Stimulated activated CD8-positive, alpha-beta memory T cell treated with anti-CD3 and anti-CD28 coated beads, Interleukin-4, amount 100 ng/mL, for 24 hours (primary cell): ENCODE data around the gene SEMA6B.
"Not testable (repeated sequence)": the region's sequence is repeated elsewhere in the genome, so short reads cannot be mapped to it uniquely, and the experiment has no call there.

Experiments
- DNase-seq: peaks from one replicate; pipeline ENCODE4 v3.0.0-alpha.2; 2020; ENCODE audit warnings: low read depth

Gene SEMA6B

DNA sequence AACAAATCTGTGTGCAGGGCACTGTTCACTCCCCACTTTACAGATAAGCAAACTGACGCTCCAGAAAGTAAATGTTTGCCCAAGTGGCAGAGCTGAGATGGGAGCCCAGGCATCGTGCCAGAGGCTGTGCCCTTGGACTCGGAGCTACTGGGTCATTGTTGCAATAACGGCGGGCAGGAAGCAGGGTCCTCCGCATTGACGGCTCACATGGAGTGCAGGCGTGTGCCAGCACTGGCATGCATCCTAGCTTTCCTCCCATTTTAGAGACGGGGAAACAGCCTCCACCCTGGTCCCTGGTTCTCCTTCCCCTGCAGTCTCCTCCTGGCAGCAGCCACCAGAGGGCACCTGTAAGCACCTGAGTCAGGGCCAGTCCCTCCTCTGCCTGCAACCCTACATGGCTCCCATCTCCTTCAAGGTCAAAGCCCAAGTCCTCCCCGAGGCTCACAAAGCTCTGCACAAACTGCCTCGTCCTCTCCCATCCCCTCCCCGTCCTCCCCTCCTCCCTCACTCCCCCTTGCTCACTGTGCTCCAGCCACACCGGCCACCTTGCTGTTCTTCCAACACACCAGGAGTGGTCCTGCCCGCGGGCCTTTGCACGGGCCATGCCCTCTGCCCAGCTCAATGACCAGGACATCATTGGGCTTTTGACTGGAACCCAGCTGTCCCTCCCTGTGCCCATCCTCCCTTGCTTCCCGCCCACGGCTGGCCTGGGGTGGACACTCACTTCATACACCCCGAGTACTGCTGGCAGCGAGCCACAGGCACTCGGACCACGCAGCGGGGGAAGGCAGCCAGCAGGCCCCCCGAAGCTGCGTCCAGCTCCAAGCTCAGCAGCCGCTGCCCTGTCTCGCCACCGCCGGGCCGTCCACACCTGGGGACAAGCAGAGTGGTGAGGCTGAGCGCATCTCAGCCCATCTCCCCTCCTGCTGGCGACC, 11.9 kb downstream of the SEMA6B start:
- DNase-seq: no peak

DNA sequence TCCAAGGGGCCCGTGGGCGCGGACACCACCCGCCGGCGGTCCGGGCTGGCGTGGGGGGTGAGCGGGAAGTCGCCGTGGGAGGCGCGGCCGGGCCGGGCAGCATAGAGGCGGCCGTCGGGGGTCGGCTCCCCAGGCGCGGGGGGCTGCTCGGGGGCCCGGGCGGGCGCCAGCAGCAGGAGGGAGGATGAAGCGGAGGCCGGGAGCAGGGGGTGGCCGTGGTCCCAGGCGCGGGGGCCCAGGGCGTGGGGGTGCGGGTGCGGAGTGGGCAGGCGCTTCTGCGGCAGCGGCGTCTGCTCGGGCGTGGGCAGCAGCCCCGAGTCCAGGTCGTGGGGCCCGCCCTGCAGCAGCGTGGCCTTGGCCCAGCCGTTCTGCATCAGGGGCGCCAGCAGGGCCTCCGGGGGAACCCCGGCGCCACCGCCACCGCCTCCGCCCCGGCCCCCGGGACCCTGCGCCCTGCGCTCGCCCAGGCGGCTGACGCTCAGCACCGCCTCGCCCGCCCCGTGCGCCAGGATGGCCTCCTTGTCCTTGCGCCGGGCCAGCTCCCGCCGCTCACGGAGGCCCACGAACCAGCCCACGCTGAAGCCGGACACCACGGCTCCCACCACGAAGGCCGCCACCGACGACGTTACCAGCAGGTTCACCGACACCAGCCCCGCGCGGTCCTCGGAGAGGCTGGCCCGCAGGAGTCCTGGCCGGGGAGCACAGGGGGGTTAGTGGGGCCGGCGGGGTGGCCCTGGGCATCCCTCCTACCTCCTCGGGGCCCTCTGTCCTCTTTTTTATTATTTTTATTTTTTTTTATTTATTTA, 15.4 kb downstream of the SEMA6B start:
- no peak for DNase-seq

DNA sequence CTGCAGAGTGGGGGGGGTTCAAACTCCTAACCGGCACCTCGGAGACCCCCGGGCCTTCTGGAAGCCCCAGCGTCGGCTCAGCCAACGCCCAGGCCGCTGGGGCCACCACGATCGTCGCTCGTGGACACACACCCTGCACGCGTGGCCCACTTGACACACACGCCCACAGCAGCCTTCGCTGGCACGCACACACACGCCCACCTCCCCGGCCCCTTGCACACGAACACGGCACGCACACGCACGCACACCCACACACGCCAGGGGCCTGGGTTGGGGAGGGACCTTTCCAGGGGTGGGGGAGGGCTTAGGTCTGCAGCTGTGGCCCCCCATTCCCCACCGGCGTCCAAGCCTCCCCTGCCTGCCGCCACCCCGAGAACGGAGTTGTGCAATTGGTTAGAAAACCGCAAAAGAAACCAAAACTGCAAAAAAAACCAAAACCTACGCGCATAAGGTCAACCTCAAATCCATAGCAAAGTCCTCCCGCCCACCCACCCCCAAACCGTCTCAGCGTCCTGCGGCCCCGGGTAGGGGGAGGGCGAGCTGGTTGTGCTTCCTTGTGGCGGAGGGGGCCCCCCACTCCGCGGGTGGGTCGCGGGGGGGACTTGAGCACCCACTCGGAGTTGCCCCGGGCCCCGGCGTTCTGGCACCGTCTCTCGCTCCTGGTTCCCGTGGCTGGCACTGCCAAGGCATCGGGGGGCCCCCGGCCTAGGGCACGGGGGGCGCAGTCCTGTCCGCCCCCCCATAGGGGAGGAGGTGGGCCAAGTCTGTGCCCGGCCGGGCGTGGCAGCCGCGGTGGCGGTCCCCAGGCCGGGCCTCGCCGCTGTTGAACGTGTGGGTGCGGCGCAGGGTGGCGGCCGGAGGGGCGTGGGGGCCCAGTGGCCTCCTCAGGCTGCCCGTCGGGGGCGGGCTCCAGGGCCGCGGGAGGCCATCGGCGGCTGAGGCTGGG, 16.3 kb downstream of the SEMA6B start:
- no peak for DNase-seq

DNA sequence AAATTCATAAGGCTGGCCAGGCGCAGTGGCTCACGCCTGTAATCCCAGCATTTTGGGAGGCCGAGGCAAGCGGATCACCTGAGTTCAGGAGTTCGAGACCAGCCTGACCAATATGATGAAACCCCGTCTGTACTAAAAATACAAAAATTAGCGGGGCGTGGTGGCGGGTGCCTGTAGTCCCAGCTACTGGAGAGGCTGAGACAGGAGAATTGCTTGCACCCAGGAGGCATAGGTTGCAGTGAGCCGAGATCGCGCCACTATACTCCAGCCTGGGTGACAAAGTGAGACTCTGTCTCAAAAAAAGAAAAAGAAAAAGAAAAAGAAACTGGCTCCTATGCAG, 17.7 kb downstream of the SEMA6B start:
- not testable (repeated sequence) for DNase-seq

DNA sequence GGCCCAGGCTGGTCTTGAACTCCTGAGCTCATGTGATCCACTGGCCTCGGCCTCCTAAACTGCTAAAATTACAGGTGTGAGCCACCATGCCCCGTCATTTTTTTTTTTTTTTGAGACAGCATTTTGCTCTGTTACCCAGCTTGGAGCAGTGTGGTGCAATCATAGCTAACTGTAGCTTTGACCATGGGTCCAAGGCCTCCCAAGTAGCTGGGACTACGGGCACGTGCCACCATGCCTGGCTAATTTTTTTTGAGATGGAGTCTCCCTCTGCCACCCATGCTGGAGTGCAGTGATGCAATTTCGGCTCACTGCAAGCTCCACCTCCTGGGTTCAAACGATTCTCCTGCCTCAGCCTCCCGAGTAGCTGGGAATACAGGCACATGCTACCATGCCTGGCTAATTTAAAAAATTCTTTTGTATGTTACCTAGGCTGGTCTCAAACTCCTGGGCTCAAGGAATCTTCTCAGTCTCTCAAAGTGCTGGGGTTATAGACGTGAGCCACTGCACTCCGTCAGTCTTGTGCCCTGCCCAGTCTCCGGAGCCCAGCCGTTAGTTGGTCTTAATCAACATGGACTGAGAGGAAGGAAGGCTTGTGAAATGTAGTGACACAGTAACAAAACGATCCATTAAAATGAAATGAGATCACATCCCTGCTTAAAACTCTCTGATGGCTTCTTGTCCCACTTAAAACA, 18.2 kb downstream of the SEMA6B start:
- DNase-seq: no peak

DNA sequence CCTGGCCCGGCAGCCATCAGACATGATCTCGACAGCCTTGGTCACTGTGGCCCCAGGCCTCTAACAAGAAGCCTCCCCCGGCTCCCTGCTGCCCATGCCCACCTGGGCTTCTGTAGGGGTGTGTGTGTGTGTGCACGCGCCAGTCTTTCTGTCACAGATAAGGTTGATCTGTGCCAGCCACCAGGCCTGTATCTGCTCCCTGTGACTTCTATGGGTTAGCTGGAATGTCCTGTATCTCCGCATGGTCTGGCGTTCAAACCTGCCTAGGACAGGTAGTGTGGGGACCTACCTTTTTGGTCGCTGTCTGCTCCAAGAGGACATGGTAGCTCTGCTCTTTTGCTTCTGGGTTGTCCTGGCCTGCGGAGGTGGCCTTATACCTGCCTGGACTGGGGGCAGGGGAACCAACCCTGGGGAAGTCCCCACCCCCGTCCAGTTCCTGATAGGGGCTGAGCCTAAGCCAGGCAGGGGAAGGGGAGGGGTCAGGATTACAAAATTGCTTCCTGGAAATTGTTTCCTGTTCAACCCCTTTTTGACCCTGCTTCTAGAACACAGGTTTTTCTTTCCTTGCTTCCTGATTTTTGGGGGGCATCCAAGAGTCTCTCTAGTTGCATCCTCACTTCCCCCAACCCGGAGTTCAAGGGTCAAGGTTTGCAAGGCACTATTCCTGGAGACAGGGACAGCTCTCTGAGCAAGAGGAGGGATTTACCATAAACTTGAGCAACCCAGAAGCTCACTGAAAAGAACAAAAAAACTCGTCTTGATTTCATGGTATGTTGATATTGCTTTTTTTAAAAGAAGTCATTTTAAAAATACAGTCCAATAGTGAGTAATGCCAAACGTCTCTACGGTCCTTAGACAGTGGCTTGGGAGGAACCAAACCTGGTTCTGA, 19.5 kb downstream of the SEMA6B start, which contains the start of gene LRG1:
Gene LRG1, minus strand, starts transcription at position 344 of the 889 bp plus-strand sequence. Its CDS starts 23 bp downstream, at position 321.
- DNase-seq: no peak

DNA sequence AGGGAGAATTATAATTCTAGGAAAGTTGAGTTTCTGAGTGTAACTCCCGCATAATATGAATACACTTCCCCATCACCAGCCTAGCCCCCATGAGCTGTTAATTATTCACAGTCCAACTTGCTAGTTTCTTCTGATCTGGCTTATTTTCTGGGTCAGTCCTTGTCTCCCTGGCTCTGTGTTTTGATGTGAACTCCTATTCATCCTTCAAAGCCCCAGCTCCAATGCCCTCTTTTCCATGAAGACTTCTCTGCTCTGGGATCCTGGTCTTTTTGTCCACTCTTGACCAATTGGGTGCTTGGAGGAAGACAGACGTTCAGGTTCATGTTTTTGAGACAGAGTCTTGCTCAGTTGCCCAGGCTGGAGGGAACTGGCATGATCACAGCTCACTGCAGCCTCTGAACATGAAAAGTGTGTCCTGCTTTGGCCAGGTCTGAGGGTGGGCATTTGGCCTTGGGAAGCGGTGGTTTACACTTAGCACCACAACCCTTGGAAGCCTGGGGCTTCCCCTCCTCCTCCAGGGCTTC, 20.3 kb downstream of the SEMA6B start:
- DNase-seq: no peak

DNA sequence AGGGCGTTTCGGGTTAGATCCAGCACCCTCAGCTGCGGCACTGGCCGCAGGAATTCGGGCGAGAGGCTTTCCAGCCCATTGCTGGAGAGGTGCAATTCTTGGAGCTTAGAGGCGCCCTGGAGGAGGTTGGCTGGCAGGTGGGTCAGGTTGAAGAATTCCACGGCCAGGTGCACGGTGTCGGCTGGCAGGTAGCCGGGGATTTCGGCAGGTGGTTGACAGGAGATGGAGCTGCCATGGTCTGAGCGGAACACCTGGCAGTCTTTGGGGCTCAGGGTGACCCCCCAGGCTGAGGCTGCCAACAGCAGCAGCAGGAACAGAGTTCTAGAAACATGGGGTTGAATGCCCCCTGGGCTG, 20.9 kb downstream of the SEMA6B start:
- no peak for DNase-seq

DNA sequence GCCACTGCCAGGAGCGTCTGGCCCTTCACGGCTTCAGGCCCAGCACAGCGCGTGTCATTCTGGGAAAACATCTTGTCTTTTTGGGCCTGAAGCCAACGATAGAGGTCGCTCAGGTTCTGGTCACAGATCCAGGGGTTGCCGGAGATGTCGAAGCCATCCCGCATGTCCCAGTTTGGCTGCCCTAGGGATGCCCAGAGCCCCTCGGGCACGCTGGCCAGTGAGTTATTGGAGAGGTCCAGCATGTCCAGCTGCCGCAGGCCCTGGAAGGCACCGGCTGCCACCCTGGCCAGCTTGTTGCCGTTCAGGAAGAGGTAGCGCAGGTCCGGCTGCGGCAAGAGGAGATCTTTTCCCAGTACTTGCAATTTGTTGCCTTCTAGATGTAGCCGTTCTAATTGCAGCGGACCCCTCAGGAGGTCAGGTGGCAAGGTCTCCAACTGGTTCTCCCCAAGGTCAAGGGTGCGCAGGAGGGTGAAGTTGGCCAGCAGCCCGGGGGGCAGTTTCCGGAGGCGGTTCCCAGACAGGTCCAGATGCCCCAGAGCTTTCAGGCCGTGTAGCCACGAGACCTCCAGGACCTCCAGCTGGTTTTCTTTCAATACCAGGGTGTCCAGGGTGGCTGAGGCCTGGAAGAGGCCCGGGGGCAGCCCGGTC, 21.4 kb downstream of the SEMA6B start:
- no peak for DNase-seq

DNA sequence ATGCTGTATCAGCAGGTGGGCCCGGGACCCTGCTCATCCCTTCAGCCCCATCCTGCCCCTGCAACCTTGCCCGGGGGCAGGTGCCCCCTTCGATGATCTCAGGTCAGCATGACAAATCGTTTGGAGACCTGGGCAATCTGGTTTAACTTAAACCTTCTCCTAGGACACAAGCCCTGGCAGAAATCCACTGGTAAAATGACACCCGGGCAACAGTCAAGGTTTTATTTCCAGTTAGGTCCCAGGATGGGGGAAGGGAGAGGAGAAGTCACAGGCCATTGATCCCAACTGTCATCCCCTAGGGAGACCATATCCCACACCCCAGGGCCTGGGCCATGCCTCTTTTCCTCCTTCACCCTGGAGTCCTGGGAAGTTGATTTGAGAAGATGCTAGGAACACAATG, 22.7 kb downstream of the SEMA6B start:
- no peak for DNase-seq

DNA sequence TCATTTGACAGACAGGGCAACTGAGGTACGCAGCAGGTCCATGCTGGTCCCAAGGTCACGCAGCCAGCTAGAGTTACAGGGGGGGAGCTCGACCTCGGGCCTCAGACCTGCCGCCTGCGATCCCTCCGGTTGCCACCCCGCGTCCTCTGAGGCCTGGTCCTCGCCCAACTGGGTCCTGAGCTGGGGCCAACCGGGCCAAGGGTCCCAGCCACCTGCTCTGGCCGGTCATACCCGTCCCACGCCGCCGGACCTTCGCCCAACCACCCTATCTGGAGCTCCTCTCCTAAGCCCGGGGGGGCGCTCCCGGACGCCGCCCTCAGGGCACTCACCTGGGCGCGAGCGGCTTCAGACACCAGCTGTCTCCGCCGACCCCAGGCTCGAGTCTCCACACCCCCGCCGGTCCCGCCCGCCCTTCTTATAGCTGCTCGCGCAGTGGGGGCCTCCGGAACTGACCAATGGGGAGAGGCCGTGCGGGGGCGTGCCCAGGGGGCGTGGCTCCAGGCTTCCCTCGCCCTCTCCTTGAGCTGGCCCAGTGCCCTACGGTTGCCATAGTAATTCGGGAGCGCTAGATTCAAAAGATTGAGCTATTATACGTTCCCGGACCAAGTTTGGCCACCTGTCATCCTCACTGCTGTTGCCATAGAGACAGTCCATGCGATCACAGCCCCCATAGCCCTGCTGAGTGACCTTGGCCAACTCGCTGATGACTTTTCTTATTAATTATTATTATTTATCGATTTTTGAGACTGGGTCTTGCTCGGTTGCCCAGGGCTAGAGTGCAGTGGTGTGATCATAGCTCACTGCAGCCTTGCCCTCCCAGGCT, 24.4 kb downstream of the SEMA6B start, which contains the start of gene PLIN5:
Gene PLIN5, minus strand, starts transcription at position 389 of the 823 bp plus-strand sequence. CDS start 1,150 bp downstream, outside the sequence.
- peak; percentile 48 for DNase-seq

DNA sequence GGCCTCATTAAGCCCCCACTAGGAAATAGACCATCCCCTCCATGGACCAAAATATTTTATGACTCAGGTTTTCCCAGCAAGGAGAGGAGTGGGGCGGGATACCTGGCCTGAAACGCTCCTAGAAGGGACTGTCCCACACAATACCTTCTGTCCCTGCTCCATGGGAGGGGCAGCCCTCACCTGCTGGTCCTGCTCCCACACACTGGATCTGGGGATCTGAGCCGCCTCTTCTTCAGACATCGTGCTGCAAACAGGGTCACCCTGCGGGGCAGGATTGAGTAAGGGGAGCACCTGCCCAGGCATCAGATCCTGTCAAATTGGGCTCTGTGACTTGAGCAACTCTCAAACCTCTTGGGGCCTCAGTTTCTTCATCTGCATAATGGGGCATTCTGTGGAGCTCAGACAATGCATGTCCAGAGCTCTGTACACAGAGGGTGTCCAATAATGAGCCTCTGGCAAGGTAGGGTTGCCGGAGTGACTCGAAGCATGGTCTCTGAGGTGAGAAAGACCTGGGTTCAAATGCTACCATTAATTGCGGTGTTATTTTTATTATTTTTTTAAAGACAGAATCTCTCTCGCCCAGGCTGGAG, 25.6 kb downstream of the SEMA6B start:
- DNase-seq: no peak

DNA sequence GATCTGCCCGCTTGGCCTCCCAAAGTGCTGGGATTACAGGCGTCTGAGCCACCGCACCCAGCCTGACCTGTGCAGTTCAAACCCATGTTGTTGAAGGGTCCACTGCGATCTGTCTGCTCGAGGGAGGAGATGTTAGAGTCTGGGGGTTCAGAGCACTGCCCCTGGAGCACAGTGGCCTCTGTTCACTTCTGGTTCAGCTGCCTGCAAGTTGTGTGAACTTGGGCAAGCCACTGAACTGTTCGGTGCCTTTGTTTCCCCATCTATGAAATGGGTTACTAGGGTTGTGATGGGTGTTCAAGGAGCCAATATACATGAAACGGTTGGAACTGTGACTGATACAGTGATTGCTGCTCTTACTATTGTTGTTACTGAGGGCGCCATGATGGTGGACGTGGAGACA, 26.1 kb downstream of the SEMA6B start:
- no peak for DNase-seq

DNA sequence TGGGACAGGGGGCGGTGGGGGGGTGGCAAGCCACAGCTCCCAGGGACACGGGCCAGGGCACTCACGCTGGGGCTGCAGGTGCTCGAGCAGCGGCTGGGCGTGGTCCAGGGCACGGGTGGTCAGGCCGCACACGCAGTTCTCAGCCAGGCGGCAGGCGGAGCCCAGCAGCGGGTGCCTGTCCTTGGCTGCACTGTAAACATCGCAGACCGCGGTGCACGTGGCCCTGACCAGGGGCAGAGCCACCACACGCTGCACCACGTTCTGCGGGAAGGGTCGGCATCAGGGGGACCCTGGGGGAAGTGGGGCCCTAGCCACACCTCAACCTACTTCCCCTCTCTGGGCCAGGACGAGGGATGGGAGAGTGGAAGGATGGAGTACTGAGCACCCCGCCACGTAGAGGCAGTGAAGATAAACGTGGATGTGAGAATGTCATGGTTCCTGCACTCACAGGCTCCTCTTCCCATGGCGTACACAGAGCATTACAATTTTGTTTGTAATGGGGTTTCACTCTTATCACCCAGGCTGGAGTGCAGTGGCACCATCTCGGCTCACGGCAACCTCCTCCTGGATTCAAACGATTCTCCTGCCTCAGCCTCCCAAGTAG, 27.8 kb downstream of the SEMA6B start:
- no peak for DNase-seq

DNA sequence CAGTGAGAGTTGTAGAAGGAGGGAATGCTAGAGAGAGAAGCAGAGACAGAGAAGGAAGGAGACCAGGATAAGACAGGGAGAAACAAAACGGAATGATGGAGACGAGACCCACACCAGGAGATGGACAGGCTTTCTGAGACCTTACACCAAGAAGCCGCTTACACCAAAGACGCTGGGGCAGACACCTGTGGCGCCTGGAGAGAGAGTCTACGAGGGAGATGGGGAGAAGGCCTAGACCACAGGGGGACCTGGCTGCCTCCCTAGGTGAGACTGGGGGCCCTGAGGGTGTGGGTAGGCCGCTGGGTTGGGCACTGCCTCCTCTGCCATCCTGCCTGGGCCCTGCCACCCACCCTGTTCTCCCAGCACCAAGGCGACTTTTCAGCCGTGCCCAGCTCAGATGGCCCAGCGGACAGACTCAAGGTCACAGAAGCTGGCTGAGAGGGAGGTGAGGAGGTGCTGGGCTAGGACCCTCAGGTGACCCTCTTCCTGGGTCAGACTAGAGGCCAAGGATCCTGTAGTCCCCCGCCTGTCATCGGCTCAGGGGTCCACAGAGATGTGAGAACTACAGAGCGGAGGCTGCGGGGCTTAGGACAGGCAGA, 29.5 kb downstream of the SEMA6B start:
- DNase-seq: no peak

DNA sequence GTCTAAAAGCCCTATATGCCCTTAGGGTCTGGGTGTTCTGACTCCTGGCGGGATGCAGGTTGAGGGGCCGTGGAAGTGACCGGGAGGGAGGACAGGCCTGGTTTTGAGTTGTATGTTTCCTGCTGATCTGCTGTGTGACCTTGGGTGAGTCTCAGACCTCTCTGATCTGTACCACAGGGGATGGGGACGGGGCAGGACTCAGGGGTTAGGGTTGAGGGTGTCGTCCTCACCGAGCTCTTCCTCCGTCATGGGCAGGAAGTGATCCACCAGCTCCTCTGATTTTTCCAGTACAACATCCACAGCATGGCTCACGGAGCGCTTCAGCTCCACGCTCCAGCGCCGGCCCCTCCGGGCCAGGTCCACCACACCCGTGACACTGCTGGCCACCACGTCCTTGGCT, 30.6 kb downstream of the SEMA6B start:
- DNase-seq: no peak

DNA sequence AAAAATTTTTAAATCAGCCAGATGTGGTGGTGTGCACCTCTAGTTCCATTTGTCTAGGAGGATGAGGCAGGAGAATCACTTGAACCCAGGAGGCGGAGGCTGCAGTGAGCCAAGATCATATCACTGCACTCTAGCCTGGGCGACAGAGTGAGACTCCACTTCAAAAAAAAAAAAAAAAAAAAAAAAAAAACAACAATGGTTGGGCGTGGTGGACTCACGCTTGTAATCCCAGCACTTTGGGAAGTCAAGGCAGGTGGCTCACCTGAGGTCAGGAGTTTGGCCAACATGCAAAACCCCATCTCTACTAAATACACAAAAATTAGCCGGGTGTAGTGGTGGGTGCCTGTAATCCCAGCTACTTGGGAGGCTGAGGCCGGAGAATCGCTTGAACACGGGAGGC, 32.1 kb downstream of the SEMA6B start:
- DNase-seq: not testable (repeated sequence)
